Fibroblast of villous mesenchyme (primary cell): ENCODE measurements around the gene PRPF18. TPM values are rescaled to one million over a fixed set of nuclear protein-coding genes. Genes with fewer than 3 reads are reported as not detected.
A peak's percentile ranks its signal among the peaks of the same experiment; 100 is the strongest.

ENCODE experiments used
- DNase-seq: peaks from one replicate; pipeline ENCODE4 v3.0.0-alpha.2; 2010; ENCODE audit warnings: low read depth
- H3K4me3 ChIP-seq: 2 replicates; pipeline ENCODE4 v1.5.1; 2011; ENCODE audit warnings: low read depth, mild to moderate bottlenecking, low read length
- total RNA-seq: library from RNA; depleted of rRNA; stranded (reverse); fragments of >200 nt; gene quantifications from 2 replicates; pipeline ENCODE4 v1.2.3, GENCODE V29; 2012
- TF ChIP-seq, protein P1 (sequence below): IDR thresholded peaks from 2 replicates; pipeline ENCODE4 v1.5.1; 2012; ENCODE audit warnings: low read depth, mild to moderate bottlenecking, low read length; ENCODE audit not compliant: insufficient read depth

Gene PRPF18
- total RNA-seq, 1 donor = 37.1 TPM

DNA sequence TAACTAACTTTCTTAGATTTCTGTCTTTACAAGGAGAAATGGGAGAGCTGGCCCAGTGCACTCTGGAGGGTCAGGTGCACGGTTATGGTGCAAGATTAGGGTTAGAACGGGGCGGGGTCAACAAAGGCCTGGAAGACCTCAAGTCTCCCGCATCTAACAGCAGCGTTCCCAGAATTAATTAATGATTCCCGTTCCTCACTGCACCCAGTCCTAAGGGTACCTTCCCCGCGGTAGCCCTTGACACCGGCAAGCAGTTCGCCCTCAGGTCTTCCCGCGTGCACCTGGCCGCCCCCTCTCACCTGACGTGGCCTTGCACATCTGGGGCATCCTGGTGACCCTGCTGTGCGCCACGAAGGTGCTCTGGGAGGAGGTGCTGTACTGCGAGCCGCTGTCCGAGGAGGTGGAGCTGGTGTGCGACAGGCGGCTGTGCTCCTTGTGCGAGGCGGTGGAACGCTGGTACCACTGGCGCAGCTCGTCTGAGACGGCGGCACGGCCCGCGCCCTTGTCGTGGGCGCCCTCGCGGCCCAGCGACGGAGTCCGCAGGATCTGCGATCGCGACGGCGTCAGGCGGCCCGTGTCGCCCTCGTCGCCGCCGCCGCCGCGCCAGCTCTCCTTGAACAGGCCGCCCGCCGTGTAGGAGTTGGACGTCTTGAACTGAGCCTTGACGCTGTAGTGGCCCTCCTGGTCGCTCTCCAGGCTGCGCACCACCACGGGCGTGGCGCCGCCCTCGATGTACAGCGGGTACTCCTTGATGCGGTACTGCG lies 69.8 kb downstream of the PRPF18 start:
- TF ChIP-seq, protein P1, sequence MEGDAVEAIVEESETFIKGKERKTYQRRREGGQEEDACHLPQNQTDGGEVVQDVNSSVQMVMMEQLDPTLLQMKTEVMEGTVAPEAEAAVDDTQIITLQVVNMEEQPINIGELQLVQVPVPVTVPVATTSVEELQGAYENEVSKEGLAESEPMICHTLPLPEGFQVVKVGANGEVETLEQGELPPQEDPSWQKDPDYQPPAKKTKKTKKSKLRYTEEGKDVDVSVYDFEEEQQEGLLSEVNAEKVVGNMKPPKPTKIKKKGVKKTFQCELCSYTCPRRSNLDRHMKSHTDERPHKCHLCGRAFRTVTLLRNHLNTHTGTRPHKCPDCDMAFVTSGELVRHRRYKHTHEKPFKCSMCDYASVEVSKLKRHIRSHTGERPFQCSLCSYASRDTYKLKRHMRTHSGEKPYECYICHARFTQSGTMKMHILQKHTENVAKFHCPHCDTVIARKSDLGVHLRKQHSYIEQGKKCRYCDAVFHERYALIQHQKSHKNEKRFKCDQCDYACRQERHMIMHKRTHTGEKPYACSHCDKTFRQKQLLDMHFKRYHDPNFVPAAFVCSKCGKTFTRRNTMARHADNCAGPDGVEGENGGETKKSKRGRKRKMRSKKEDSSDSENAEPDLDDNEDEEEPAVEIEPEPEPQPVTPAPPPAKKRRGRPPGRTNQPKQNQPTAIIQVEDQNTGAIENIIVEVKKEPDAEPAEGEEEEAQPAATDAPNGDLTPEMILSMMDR = no peak
- no peak for DNase-seq
- no peak overlapping the region for H3K4me3 ChIP-seq

DNA sequence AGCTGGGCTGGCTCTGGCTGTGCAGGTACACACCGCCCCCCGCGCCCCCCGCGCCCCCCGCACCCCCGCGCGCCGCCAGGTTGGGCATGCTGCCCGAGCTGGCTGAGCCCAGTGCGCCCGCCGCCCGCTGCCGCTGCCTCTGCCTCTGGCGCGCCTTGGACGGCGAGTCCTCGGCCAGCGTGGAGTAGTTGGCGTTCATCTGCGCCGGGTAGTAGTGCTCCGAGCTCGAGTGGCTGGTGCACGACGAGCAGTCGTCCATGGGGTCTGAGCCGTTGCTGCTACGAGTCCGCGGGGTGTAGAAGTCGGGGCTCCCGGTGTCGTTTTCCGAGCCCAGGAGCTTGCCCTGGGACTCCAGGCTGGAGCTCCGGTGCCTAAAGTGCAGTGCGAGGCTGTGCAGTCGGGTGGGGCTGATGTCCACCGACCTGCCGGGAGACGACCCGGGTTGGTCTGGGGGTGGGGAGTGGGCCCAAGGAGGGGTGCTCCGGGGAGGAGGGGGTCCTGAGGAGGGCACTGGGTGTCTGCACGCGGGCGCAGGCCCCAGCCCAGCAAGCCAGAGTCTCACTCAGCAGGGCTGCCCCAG lies 70.4 kb downstream of the PRPF18 start:
- H3K4me3 ChIP-seq = no peak overlapping the region
- DNase-seq = no peak
- TF ChIP-seq, protein P1 = no peak

GRCh38 chr10:13658264-13658663 lies 71.5 kb downstream of the PRPF18 start:
- H3K4me3 ChIP-seq = no peak overlapping the region
- TF ChIP-seq, protein P1 = no peak
- no peak for DNase-seq

DNA sequence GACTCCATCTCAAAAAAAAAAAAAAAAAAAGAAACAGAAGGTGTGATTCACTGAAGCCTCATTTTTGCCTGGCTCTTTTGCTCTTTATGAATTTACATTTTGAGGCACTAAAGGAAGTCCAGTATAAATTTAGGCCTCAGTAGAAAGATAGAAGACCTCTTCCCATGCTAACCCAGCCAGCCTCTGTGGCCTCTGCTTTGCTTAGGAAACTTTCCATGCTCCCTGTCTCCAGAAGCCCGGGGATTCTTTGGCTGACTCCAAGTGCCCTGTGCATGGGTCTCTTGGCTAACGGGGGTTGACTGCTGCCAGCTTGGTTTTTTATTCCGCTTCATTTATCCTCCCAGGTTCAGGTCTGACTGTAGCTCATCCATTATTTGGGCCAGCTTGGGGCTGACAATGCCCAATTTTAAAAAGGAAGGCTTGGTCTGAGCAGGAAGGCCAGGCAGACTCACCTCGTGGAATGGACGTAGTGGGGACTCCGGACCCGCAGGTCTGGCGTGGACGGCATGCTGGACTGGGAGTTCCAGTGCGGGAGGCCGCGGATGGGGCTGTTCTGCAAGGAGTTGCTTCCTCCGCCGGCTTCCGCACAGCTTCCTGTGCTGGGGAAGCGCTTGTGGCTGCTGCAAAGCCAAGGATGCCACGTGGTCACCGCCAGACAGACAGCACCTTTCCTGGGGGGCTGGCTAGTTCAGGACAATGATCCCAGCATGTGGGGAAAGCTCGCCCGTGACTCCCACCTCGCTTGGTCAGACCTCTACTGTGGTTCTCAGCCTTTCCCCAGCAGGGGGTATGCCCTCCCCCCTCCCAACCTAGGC lies 72.3 kb downstream of the PRPF18 start:
- no peak overlapping the region for H3K4me3 ChIP-seq
- DNase-seq = no peak
- TF ChIP-seq, protein P1 = no peak

GRCh38 chr10:13659887-13660550 lies 73.3 kb downstream of the PRPF18 start:
- DNase-seq = peak; percentile 63
- TF ChIP-seq, protein P1 = peak; percentile 94
- no peak overlapping the region for H3K4me3 ChIP-seq

GRCh38 chr10:13660551-13660920 lies 73.8 kb downstream of the PRPF18 start:
- TF ChIP-seq, protein P1 = no peak
- DNase-seq = no peak
- H3K4me3 ChIP-seq = no peak overlapping the region
